ENCODE measurements around the gene ZNF280C.

The ZNF280C gene

DNA sequence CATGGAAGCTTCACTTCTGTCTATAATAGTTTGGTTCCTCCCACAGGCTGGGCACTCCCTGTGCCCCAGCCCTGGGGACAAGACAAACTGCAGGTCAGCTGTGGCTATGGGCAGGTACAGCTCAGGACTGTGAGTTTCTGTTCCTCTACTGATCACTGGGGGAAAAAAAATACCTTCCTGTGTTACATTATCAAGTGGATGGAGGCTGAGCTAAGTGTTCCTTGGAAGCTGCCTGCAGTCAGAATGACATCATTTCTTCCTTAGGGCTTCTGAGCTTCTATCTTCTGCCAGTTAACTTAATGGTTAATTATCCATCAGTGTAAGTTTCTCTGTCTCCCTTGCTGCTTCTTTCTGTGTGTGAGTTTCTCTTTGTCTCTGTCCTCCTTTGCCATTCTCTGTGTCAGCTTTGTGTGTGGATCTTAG is 92.3 kb downstream of the ZNF280C start:
- 0 out of 2 replicates have a peak overlapping the region, but pooled peaks have one; percentile 23 for H3K27ac ChIP-seq (ENCODE audit: low read depth, low read length)
- no peak overlapping the region for H2AFZ ChIP-seq (ENCODE audit: low read depth, low read length, severe bottlenecking)
- no peaks in the 10 kb centered on the region for H3K27me3 ChIP-seq (ENCODE audit: low read length)
- TF ChIP-seq, protein P1, sequence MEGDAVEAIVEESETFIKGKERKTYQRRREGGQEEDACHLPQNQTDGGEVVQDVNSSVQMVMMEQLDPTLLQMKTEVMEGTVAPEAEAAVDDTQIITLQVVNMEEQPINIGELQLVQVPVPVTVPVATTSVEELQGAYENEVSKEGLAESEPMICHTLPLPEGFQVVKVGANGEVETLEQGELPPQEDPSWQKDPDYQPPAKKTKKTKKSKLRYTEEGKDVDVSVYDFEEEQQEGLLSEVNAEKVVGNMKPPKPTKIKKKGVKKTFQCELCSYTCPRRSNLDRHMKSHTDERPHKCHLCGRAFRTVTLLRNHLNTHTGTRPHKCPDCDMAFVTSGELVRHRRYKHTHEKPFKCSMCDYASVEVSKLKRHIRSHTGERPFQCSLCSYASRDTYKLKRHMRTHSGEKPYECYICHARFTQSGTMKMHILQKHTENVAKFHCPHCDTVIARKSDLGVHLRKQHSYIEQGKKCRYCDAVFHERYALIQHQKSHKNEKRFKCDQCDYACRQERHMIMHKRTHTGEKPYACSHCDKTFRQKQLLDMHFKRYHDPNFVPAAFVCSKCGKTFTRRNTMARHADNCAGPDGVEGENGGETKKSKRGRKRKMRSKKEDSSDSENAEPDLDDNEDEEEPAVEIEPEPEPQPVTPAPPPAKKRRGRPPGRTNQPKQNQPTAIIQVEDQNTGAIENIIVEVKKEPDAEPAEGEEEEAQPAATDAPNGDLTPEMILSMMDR (IDR thresholded peaks at IDR 0.05; ENCODE audit: insufficient read depth, low read length, poor library complexity, severe bottlenecking) = no peak
- TF ChIP-seq EZH2phosphoT487 (conservative IDR thresholded peaks at IDR 0.05; ENCODE audit: low read length) = no peak
- no peaks in the 10 kb centered on the region for H3K9me2 ChIP-seq (replicated peaks; ENCODE audit: insufficient read depth, low read length)
- H3K4me2 ChIP-seq (ENCODE audit: low read depth, low read length, poor library complexity, severe bottlenecking) = peak overlapping the region; percentile 18
- no peaks in the 10 kb centered on the region for H3K36me3 ChIP-seq (ENCODE audit: low read length)
- H3K4me3 ChIP-seq (ENCODE audit: insufficient read depth, low read length, poor library complexity, severe bottlenecking) = no peak overlapping the region
- peaks cover 45% of the 10 kb centered on the region for H3K79me2 ChIP-seq (ENCODE audit: insufficient read depth, low read length)
- H4K20me1 ChIP-seq (ENCODE audit: low read depth, low read length) = no peaks in the 10 kb centered on the region
- H3F3A ChIP-seq (ENCODE audit: insufficient read depth) = no peaks in the 10 kb centered on the region
- no peak overlapping the region for H3K9ac ChIP-seq (ENCODE audit: low read length)
- H3K9me3 ChIP-seq (ENCODE audit: insufficient read depth, low read length) = no peaks in the 10 kb centered on the region

DNA sequence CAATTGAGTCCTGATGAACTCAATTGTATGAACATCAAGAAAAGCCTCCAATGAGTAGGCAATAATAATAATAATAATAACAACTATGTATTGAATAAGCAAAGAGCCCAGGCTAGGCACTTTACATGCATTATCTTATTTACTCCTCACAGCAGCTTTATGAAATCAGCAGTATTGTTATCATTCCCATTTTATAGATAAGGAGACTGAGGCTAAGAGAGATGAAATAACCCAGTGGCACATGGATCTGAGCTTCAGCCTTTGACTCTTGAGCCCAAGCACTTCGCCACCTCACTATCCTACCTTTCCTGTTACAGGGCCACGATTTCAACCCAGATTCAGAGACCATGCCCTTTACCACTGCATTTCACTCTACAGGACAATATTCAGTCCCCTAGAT is 93.8 kb downstream of the ZNF280C start:
- Histone ChIP-seq H3K4me2 (ENCODE audit: low read depth, low read length, poor library complexity, severe bottlenecking) (no peak overlapping the region), H3F3A (ENCODE audit: insufficient read depth) (peaks cover 4% of the 10 kb centered on the region; the same call in 1 of the 2 replicates), H2AFZ (ENCODE audit: low read depth, low read length, severe bottlenecking) (no peak overlapping the region), H3K9me3 (ENCODE audit: insufficient read depth, low read length) (no peaks in the 10 kb centered on the region), H3K9me2 (replicated peaks; ENCODE audit: insufficient read depth, low read length) (no peaks in the 10 kb centered on the region), H3K4me3 (ENCODE audit: insufficient read depth, low read length, poor library complexity, severe bottlenecking) (no peak overlapping the region), H3K27me3 (ENCODE audit: low read length) (no peaks in the 10 kb centered on the region), H3K36me3 (ENCODE audit: low read length) (no peaks in the 10 kb centered on the region), H3K9ac (ENCODE audit: low read length) (no peak overlapping the region), H4K20me1 (ENCODE audit: low read depth, low read length) (no peaks in the 10 kb centered on the region), H3K27ac (ENCODE audit: low read depth, low read length) (no peak overlapping the region), H3K79me2 (ENCODE audit: insufficient read depth, low read length) (peaks cover 45% of the 10 kb centered on the region)
- TF ChIP-seq, protein P1 (IDR thresholded peaks at IDR 0.05; ENCODE audit: insufficient read depth, low read length, poor library complexity, severe bottlenecking) = no peak
- TF ChIP-seq EZH2phosphoT487 (conservative IDR thresholded peaks at IDR 0.05; ENCODE audit: low read length) = no peak

DNA sequence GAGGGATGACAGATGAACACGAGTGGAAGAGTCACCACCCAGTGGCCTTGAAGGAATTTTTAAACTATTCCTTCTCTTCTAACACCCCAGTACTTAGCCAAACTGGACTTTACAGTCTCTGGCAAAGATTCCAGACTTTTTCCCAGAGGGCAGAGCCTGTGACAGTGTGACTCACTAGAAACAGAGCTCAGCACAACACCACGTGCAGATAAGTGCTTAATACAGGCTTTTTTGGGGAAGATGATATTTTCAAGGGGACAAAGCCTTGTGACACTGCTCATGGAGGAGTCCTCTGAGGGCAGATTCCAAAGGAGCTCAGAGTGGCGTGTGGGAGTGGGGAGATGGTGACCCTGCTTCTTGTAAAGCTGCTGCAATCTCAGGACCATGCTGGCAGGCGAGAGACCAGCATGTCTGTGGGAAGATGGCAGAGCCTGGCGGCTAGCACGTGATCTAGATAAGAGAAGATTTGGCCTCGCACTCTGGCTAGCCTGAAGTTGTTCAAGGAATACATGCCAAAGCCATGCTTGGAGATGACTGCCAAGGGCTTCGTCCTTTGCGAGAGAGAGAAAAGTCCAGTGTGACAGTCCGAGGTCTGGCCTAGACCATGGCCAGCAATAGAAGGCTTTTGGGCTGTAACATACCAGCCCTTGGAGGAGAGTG is 94.5 kb downstream of the ZNF280C start:
- peaks cover 11% of the 10 kb centered on the region; the same call in 1 of the 2 replicates for H3F3A ChIP-seq (ENCODE audit: insufficient read depth)
- H3K79me2 ChIP-seq (ENCODE audit: insufficient read depth, low read length) = peaks cover 45% of the 10 kb centered on the region
- H2AFZ ChIP-seq (ENCODE audit: low read depth, low read length, severe bottlenecking) = no peak overlapping the region
- no peaks in the 10 kb centered on the region for H3K9me2 ChIP-seq (replicated peaks; ENCODE audit: insufficient read depth, low read length)
- TF ChIP-seq, protein P1 (IDR thresholded peaks at IDR 0.05; ENCODE audit: insufficient read depth, low read length, poor library complexity, severe bottlenecking) = no peak
- no peak for TF ChIP-seq EZH2phosphoT487 (conservative IDR thresholded peaks at IDR 0.05; ENCODE audit: low read length)
- peak overlapping the region; percentile 93 for H3K9ac ChIP-seq (ENCODE audit: low read length)
- no peaks in the 10 kb centered on the region for H4K20me1 ChIP-seq (ENCODE audit: low read depth, low read length)
- H3K27me3 ChIP-seq (ENCODE audit: low read length) = no peaks in the 10 kb centered on the region
- no peaks in the 10 kb centered on the region for H3K9me3 ChIP-seq (ENCODE audit: insufficient read depth, low read length)
- H3K27ac ChIP-seq (ENCODE audit: low read depth, low read length) = peak overlapping the region; percentile 88
- no peaks in the 10 kb centered on the region for H3K36me3 ChIP-seq (ENCODE audit: low read length)
- H3K4me2 ChIP-seq (ENCODE audit: low read depth, low read length, poor library complexity, severe bottlenecking) = peak overlapping the region; percentile 71
- peak overlapping the region; percentile 80 for H3K4me3 ChIP-seq (ENCODE audit: insufficient read depth, low read length, poor library complexity, severe bottlenecking)
